ENCODE results near the gene TEX2. TPM values are rescaled to one million over a fixed set of nuclear protein-coding genes. Genes with fewer than 3 reads are reported as not detected.

TEX2 gene
- polyA plus RNA-seq, 1 of the 3 experiments (the other 2 are of a cell fraction): 24.0 TPM

DNA sequence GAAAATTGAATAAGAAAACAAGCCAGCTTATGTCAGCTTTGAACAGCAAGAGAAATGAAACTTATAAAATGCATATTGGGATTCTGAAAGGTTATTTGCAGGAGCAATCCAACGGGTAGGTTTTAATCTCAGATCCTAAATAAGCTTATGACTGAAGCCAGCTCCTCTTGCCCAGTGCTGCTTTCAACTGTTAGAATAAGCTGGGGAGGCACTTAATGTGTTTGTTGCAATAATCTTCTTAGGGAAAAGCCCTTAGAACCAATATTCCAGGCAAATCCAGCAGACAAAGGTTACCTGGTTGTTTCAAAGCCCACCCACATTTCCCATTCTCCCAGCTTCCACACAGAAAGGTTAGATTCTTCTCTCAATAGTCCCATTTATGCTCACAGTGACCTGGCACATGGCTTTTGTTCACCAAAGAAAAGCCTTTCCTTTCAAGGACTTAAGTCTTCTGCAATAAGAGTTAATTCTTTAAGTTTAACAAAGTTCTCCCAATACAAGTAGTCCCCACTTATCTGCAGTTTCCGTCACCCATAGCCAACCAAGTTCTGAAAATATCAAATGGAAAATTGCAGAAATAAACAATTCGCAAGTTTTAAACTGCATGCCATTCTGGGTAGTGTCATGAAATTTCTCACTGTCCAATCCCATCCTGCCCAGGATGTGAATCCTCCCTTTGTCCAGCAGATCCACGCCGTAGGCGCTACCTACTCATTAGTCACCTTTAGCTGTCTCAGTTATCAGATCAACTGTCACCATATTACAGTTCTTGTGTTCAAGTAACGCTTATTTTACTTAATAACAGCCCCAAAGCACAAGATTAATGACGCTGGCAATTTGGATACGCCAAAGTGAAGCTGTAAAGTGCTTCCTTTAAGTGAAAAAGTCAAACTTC lies 5.9 kb downstream of the TEX2 start:
- H3K4me2 ChIP-seq: peak overlapping the region; percentile 46
- H3K27me3 ChIP-seq (ENCODE audit: insufficient read depth): no peaks in the 10 kb centered on the region
- TF ChIP-seq GATA2 (CRISPR knock-in tag; IDR thresholded peaks at IDR 0.05): no peak
- no peak for TF ChIP-seq MEF2A (IDR thresholded peaks at IDR 0.05; ENCODE audit: borderline replicate concordance, low read depth)
- no peak for TF ChIP-seq NRF1 (IDR thresholded peaks at IDR 0.05; ENCODE audit: low read depth, low read length)
- TF ChIP-seq TEAD4 (IDR thresholded peaks at IDR 0.05; ENCODE audit: borderline replicate concordance, insufficient read depth): no peak
- TF ChIP-seq, protein P1, sequence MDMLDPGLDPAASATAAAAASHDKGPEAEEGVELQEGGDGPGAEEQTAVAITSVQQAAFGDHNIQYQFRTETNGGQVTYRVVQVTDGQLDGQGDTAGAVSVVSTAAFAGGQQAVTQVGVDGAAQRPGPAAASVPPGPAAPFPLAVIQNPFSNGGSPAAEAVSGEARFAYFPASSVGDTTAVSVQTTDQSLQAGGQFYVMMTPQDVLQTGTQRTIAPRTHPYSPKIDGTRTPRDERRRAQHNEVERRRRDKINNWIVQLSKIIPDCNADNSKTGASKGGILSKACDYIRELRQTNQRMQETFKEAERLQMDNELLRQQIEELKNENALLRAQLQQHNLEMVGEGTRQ (IDR thresholded peaks at IDR 0.05; ENCODE audit: borderline replicate concordance, low read depth, low read length): no peak
- no peak for TF ChIP-seq GABPA (IDR thresholded peaks at IDR 0.05; ENCODE audit: low read depth)
- TF ChIP-seq, protein P2, sequence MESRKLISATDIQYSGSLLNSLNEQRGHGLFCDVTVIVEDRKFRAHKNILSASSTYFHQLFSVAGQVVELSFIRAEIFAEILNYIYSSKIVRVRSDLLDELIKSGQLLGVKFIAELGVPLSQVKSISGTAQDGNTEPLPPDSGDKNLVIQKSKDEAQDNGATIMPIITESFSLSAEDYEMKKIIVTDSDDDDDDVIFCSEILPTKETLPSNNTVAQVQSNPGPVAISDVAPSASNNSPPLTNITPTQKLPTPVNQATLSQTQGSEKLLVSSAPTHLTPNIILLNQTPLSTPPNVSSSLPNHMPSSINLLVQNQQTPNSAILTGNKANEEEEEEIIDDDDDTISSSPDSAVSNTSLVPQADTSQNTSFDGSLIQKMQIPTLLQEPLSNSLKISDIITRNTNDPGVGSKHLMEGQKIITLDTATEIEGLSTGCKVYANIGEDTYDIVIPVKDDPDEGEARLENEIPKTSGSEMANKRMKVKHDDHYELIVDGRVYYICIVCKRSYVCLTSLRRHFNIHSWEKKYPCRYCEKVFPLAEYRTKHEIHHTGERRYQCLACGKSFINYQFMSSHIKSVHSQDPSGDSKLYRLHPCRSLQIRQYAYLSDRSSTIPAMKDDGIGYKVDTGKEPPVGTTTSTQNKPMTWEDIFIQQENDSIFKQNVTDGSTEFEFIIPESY (IDR thresholded peaks at IDR 0.05; ENCODE audit: borderline replicate concordance, low read depth): no peak; the same call in 1 of the 2 replicates
- TF ChIP-seq RCOR1 (IDR thresholded peaks at IDR 0.05; ENCODE audit: low read length): no peak
- TF ChIP-seq CHD2 (IDR thresholded peaks at IDR 0.05; ENCODE audit: low read length, partially characterized antibody): no peak
- TF ChIP-seq MXI1 (IDR thresholded peaks at IDR 0.05; ENCODE audit: low read depth, low read length): no peak
- TF ChIP-seq, protein P3, sequence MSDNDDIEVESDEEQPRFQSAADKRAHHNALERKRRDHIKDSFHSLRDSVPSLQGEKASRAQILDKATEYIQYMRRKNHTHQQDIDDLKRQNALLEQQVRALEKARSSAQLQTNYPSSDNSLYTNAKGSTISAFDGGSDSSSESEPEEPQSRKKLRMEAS (IDR thresholded peaks at IDR 0.05; ENCODE audit: low read depth): 0 out of 2 replicates have a peak, but pooled peaks have one; percentile 41
- TF ChIP-seq POLR2AphosphoS5 (IDR thresholded peaks at IDR 0.05; ENCODE audit: low read depth, low read length): no peak
- no peak for TF ChIP-seq RXRA (IDR thresholded peaks at IDR 0.05; ENCODE audit: borderline replicate concordance, low read depth)
- TF ChIP-seq FOSL2 (IDR thresholded peaks at IDR 0.05; ENCODE audit: borderline replicate concordance, low read depth): peak; percentile 61; the same call in 1 of the 2 replicates
- TF ChIP-seq RFX5 (IDR thresholded peaks at IDR 0.05; ENCODE audit: low read length): no peak
- no peak for TF ChIP-seq RAD21 (IDR thresholded peaks at IDR 0.05; ENCODE audit: low read length)
- TF ChIP-seq, protein P4, sequence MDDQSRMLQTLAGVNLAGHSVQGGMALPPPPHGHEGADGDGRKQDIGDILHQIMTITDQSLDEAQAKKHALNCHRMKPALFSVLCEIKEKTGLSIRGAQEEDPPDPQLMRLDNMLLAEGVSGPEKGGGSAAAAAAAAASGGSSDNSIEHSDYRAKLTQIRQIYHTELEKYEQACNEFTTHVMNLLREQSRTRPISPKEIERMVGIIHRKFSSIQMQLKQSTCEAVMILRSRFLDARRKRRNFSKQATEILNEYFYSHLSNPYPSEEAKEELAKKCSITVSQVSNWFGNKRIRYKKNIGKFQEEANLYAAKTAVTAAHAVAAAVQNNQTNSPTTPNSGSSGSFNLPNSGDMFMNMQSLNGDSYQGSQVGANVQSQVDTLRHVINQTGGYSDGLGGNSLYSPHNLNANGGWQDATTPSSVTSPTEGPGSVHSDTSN (IDR thresholded peaks at IDR 0.05): peak; percentile 88
- TF ChIP-seq EP300 (IDR thresholded peaks at IDR 0.05; ENCODE audit: borderline replicate concordance in 1 of 2, low read depth in 1 of 2, low read length in 1 of 2): peak in 1 of 2 experiments; percentile 59; a peak in 1 of 4 replicates
- TF ChIP-seq SMC3 (IDR thresholded peaks at IDR 0.05; ENCODE audit: low read depth, low read length): no peak
- peak; percentile 69 for TF ChIP-seq TCF12 (IDR thresholded peaks at IDR 0.05)
- H3K4me3 ChIP-seq (ENCODE audit: low read depth in 2 of 2, low read length in 1 of 2): no peak overlapping the region
- CTCF ChIA-PET: interaction anchor here (1.1 to 2.0 kb wide), 6 partner anchors 14 to 338 kb away, joined by 3 to 11 read pairs (median 4); partner anchors contain the start of gene GH1
- peaks cover 0 to 2% of the 10 kb centered on the region in 2 experiments for H3K36me3 ChIP-seq (replicated peaks in 1 of 2; ENCODE audit: control insufficient read depth in 1 of 2, insufficient read depth in 2 of 2, low read length in 1 of 2)
- H3K9ac ChIP-seq: peak overlapping the region; percentile 8; the same call in 1 of the 2 replicates
- H3F3A ChIP-seq (replicated peaks; ENCODE audit: insufficient read depth): peaks cover 12% of the 10 kb centered on the region
- no peak overlapping the region for H2AFZ ChIP-seq (ENCODE audit: low read depth)
- peak overlapping the region; percentile 32 to 55; a peak in 3 of 4 replicates for H3K27ac ChIP-seq (ENCODE audit: low read depth in 2 of 2, low read length in 1 of 2)
- peaks cover 7% of the 10 kb centered on the region; the same call in 1 of the 2 replicates for H4K20me1 ChIP-seq (ENCODE audit: insufficient read depth)
- POLR2A ChIA-PET: interaction anchor here (1.4 kb wide), 1 partner anchor 111 kb away, joined by 5 read pairs; no protein-coding TSS in a partner anchor
- no peaks in the 10 kb centered on the region for H3K9me2 ChIP-seq
- DNase-seq: no peak
- WGBS (ENCODE audit: low lambda C conversion rate): 60% methylated on average over 9 of the region's 9 CpGs
- no peaks in the 10 kb centered on the region for H3K9me3 ChIP-seq
- peaks cover 92% of the 10 kb centered on the region for H3K79me2 ChIP-seq (ENCODE audit: insufficient read depth)
- peaks cover 48 to 55% of the 10 kb centered on the region in 2 experiments; a peak in 3 of 4 replicates for H3K4me1 ChIP-seq (ENCODE audit: control insufficient read depth in 1 of 2, insufficient read depth in 2 of 2, low read depth in 1 of 2, low read length in 1 of 2)
